GM18867 (cell line): ENCODE data around the gene HPSE2.
"Not testable (repeated sequence)": the region's sequence is repeated elsewhere in the genome, so short reads cannot be mapped to it uniquely, and the experiment has no call there.

Experiments
- ATAC-seq: cut with Tn5 transposase; IDR thresholded peaks from one replicate; pipeline ENCODE4 v1.9.1; 2021; ENCODE audit warnings: mild to moderate bottlenecking, moderate library complexity; ENCODE audit not compliant: unreplicated experiment

The HPSE2 gene

DNA sequence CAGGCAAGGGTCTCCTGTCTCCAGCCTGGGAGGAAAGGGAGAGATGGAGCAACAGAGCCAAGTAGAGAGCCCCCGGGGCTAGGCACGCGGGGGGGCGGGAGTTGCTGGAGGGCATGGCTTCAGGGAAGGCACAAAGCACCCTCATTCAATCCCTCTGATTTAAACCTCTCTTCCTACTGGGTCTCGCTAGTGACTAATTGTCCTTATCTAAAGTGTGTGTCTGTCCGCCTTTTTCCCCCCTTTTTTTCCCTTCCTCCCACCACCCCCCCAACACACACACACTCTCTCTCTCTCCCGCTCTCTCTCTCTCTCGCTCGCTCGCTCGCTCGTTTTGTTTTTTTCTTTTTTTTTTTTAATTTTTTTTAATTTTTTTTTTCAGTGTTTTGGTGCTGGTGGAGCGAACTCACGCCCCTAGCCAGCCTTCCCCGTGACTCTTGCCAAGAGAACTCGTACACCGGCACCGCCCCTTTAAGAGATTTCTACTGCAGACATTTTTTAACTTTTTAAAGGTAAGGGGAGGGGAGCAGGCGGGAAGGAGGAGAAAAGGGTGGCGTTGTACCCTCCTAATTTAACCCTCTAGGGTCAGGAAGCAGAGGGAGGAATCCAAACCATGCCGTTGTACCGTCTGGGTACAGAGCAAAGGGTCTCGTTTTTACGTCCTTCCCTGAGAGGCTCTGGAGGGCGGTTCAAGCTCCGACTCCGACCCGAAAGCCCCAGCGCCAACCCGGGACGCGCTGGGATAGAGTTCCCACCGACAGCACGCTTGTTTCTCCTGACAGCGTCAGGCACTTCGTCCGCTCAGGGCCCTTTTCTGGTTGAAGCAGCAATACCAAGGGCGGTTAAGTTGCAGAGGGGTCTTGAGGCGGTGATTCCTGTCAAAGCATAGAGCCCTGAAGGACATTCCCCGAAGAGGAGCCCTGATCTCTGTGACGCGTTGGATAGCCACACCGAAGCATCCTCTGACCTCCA is at the start of gene HPSE2:
Gene HPSE2, minus strand, starts transcription at position 195 of the 969 bp plus-strand sequence.
- ATAC-seq = no peak

DNA sequence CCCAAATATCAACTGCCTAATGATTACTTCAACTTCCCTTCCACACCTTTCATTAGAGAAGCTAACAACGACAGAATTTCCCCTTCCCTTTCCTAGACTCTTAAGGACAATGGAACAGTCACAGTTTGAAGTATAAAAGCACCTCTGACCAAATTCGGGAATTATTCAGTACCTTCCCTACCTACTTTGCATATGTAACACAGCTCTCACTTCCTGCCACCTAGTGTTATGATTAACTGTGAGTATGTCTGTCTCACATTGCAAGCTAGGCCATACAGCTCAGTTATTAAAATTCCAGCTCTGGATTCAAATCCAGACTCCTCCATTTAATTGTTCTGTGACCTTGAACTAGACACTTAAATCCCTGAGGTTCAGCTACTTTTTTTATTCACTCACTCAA is 44.8 kb upstream of the HPSE2 start:
- peak; percentile 54 for ATAC-seq

DNA sequence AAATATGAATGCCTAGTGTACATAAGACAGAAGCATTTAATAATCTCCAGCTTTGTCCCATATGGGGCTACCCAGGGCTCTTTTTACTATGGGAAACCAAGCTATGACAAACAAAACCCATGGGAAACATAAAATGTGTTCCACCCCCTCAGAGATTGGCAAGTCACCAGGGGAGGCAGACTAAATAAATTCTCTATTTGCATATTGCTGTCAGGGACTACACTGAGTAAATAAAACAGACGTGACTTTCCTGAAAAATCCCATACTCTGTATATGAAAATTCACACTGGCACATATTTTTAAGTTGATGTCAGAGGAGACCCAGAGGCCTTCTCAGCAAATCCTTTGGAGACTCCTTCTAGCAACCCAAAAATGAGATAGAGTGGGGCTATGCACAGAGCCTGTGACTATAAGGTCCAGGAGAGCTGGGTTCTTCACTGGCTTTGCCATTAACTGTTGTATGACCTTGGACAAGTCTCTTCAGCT is 44.0 kb upstream of the HPSE2 start:
- no peak for ATAC-seq

DNA sequence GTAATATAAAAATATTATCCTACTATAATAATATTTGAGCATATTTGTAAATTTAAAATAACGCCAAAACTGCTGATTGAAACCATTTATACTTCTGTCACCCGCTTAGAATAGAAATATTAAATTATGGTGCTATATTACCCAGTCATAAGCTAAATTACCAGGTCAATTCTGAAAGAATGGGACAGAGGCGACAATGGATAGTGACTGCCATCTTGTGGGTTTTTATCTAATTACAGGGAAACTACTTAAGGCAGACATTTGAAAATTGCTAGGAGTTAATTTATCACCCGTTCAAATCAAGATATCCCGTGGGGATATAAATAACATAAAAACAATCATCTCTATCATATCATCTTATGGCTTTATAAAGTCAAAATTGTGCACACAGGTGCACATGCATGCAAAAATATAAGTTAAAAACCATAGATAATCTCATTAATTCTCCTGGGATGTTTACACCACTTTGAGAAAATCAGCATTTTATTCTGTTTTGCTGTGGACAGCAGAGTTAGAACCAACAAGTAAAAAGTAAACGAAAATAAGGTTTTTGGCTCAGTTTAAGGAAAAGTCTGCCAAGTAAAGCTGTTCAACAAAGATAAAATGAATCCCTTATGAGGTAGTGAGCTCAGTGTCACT is 41.3 kb upstream of the HPSE2 start:
- ATAC-seq = no peak

DNA sequence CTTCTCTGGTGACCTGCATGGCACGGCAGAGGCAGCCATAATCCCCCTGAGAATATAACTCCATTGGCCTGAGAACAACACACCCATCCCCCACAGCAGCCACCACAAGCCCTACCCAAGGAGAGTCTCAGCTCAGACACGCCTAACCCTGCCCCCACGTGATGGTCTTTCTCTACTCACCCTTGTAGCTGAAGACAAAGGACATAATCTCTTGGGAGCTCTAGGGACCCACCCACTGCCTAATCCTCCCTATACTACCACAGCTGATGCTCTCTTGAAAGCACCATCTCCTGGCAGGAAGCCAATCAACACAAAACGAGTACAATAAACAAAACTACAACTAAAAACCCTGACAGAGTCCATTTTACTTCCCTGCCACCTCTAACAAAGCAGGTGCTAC is 30.7 kb upstream of the HPSE2 start:
- no peak for ATAC-seq

DNA sequence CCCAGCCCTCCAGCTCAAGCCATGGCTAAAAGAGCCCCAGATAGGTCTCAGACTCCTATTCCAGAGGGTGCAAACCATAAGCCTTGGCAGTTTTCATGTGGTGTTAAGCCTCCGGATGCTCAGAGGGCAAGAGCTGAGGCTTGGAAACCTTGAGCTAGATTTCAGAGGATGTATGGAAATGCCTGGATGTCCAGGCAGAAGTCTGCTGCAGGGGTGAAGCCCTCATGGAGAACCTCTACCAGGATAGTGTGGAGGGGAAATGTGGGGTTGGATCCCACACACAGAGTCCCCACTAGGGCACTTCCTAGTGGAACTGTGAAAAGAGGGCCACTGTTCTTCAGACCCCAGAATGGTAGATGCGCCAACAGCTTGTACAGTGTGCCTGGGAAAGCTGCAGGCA is 13.2 kb upstream of the HPSE2 start:
- no peak for ATAC-seq

DNA sequence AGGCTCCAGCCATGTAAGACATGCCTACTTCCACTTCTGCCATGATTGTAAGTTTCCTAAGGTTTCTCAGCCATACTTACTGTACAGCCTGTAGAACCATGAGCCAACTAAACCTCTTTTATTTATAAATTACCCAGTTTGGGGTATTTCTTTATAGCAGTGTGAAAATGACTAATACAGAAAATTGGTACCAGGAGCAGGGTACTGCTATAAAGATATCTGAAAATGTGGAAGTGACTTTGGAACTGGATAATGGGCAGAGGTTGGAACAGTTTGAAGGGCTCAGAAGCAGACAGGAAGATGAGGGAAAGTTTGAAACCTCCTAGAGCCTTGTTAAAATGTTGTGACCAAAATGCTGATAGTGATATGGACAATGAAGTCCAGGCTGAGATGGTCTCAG is 12.2 kb upstream of the HPSE2 start:
- not testable (repeated sequence) for ATAC-seq

DNA sequence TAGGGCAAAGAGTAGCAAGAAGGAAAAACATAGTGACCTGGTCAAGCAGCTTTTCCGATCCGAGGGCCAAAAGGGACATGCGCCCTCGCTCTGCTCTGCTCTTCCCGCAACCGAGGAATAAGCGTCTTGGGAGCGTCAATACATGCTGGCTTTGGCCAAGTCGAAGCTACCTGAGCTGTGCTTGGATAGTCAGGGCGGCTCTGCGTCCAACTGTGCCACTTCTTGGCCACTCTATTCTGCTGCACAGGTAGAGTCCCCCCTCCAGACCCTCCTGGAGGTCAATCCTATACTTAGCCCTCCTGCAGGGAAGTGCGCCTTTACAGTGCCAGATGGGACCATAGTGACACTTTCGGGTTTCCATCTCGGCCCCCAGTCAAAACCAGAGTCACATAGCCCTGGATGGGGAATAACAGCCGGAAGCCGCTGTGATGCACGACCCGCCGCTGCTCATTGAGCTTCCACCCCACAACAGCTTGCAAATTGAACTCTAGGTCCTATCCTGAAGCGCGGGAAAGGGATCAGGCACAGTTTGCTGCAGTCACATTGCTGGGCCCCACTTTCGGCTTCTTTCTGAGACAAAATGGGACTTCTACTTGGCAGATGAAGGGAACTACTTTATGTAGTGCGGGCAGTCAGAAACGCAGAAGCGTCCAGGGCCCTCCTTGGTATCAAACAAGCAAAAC is 1.1 kb upstream of the HPSE2 start:
- ATAC-seq = no peak

DNA sequence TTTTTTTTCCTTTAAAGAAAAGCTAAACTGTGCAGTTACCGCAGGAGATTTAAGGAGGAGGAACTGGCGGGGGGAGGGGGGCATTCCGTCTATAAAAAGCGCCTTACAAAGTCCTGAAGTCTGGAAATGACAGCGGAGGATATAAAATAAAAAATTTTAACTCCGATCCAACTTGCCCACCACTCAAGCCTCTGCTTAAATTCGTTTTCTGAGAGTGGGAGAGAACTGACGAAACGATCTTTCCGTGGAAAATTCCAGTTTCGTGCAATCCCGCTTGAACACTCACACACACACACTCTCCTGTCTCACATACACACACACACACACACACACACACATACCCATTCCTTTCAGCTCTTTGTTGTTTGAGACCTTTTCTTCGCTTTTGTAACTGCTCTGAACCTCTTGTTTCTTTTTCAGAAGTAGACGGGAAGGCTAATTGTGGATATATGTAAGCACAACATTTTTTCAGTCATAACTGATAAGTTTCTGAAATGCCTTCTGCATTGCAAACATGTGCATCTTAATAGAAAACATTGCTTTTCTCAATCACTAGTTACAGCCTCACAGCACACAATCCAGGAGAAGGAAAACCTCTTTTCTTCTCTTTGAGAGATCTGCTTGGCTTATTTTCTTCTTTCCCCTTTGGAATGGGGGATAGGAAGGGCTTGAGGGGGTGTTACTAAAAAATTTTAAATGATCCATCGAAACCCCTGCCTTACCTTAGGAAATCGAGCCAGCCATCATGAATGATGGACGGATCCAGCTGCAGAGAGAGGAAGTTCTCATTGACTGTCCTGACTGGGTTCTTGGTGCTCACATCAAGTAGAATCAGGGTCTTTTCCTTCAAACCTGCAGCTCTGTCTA is 628 bp downstream of the HPSE2 start:
- ATAC-seq = no peak

DNA sequence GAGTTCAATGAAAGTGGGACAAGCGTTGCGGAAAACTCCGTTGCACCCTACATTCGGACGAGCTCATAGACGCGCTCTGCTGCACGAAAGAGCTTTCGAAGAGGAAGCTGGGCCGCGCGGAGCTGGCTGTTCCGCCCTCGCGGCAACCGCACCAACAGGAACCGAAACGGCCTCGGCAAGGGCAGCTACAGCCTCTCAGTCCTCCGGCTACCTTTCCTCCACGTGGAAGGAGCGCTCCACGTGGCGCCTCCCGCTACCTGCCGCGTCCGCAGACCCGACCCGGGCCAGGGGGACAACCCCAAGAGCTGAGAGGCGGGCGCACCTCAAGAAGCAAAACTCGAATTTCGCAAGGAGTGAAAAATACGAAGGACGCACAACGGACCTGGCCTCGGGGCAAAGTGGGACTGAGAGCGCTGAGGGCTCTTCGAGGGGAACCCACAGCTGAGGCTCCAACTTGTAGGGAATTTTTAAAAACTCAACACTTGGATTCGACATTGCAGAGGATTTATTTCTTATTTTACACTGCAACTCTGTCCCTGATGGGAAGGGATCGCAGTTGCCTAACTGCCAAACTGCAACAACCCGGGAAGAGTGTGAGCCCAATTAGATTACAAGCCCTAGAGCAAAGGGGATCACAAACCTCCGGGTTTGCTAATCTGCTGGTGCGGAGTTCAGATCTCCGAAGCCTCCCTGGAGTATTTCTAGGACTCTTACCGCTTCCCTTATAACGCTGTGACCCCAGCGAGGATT is 1.4 kb downstream of the HPSE2 start:
- peak; percentile 99 for ATAC-seq

DNA sequence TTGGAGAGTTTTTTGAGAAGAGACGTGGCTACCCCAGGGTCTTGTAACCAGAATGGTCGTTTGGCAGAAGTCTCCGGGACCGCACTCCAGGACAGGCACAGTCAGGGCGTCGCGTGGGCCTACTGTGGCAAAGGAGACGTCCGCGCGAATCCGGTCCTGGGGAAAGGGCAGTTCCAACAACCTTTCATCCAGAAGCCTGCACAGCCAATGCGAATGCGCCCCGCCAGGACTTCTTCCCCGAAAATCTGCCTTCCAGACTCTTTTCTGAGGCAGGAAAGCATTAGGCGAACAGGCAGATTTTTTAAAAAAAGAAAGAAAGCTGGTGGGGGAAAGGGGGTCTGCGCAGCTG is 2.0 kb downstream of the HPSE2 start:
- ATAC-seq = peak; percentile 4

DNA sequence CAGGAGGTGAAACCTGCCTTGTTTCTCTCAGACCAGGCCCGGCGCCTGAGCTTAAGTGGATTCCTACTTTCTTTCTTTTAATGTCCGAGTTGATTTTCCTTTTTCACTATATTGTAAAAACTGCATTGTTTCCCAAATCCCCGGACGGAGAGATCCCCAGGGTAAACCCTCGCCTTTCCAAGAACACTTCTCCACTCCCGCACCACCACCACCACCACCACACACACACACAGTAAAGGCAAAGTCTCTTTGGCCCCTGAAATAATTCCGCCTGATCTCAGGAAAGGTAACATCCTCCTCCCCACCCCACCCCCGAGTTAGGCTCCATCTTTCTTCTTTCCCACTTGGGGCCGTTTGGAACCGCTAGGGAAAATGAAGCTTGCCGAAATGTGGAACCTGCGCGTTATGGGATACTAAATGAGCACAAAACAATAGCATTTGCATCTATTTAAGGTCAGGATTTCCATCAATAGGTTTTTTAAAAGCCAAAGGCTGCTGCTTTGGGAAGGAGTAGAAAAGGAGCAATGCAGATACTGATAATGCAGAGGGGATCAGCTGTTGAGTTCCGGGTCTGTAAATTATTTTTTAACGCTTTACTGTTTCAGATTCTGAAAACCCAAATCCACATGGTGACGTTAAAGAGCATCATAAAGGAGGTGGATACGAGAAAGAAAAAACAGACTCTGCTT is 2.5 kb downstream of the HPSE2 start:
- no peak for ATAC-seq

DNA sequence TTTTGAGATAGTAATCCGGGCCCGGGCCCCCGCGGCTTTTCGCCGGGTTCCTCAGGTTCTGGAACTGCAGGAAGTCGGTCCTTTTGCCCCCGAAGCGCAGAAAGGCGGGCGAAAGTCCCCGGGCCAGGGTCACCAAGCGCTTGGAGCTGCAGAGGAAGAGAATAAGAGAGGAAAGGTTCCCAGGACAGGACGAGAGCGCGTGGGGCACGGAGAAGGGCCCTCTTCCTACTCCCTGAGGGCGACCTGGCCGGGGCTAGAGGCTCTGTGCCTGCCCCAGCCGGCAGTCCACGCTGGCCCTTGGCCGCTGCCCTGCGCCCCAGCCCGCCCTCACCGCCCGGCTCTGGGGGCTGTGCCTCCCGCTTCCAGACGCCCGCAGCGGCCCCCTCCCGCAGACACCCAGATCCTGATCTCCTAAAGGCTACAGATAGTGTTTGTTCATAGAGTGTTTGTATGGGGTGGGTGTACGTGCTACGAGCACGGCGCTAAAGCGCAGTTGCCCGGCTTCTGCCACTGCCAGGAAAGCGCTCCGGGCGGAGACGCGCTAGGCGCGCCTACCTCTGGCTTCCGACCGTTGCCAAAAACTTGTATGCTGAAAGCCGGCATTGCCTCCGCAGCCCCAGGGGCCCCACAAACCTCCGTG is 3.2 kb downstream of the HPSE2 start:
- no peak for ATAC-seq

DNA sequence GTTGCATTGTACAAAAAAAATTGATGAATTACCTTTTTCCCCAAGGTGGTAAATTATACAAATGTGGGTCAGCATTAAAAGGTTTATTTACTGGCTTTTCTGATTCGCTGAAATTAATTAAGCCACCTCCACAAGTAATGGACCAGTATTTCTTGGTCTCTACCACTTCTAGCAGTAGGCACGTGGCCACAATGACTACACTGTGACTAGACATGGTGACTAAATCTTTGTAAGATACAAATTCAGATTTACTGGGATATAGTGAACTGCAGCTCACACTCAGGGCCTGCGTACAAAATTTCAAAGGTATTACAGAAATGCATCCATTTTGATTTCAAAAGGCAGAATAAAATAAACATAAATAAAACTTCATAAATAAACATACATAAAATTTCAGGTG is 10.9 kb downstream of the HPSE2 start:
- no peak for ATAC-seq

DNA sequence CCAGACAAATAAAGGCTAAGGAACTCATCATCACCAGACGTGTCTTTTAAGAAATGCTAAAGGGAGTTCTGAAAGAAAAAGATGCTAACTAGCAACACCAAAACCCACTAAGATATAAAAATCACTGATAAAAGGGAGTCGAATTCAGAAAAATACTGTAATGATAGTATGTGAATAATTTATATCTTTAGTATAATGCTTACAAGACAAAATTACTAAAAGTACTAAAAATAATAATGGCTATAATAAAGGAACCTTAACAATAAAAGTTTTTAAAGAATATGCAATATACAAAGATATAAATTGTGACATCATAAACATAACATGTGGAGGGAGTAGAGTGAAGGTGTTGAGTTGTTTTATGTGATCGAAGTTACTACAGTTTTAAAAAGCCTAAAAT is 28.3 kb downstream of the HPSE2 start:
- ATAC-seq = no peak

DNA sequence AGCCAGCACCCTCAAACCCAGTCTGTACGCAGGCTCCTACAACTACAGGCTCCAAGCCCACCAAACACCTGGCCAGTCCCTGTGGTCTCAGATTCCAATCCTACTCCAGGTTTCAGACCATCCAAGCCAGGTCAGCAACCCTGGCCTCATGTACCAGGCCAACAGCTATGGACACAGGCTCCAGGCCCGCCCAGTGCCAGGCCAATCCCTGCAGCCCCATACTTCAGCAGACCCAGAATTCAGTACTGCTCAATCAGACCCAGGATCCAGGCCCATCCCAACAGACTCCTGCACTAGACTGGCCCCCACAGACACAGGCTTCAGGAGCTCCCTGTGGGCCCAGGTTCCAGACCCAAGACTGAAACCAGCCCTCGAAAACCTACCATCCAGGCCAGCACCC is 32.3 kb downstream of the HPSE2 start:
- ATAC-seq = no peak

DNA sequence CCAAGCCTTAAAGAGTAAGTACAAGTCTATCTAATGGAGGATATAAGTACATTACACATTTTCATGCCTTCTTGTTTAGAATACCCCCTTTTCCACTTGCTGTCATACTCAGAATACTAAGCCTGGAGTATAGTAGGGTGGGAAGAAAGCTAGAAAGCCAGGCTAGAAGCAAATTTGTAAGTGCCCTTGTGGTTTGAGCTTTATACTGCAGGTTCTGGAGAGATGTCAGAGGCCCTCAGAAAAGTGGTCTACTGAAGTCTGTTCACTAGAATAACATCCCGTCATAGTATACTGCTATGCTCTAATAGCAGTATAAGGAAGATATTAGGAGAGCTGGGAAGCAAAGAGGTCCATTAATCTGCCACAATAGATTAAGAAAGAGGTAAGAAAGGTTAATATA is 62.7 kb downstream of the HPSE2 start:
- ATAC-seq = no peak

DNA sequence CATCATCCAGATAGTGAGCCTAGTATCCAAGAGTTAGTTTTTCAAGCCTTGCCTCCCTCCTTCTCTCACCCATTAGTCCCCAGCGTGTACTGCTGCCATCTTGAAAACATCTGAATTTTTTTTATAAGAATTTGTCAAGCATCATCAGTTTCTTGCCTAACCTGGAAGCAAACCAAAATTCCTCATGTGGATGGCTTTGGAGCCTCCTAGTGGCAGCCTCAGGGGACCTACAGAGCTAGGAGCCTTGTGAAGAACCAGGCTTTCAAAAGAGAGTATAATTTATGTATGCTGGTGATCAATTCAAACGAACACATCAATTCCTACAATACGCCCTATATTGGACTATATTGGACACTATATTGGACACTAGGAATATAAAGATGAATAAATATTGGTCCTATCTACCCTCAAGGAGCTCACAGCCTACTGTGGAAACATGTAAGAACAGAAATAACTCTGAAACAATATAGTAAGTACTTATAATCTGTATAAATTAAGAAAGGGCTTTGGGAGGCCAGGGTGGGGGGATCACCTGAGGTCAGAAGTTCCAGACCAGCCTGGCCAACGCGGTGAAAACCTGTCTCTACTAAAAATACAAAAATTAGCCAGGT is 63.4 kb downstream of the HPSE2 start:
- ATAC-seq = no peak
